ENCODE data around the gene TMEM176B. TPM values are rescaled to one million over a fixed set of nuclear protein-coding genes. Genes with fewer than 3 reads are reported as not detected.

Gene TMEM176B
- total and polyA plus RNA-seq, 2 donors (not counting 3 experiments of a cell fraction or from before 2014, with no cell fraction given), result 0.23 TPM; not detected in 1

- no peaks in the 10 kb centered on the region for H3K9me1 ChIP-seq (replicated peaks; ENCODE audit: control insufficient read depth, extremely low read depth, insufficient read depth, low read length)
- H3K27me3 ChIP-seq (ENCODE audit: control insufficient read depth in 2 of 2, insufficient read depth in 2 of 2, low read length in 2 of 2), result peaks cover 9 to 22% of the 10 kb centered on the region in 2 experiments
- no peak overlapping the region for H3K4me2 ChIP-seq (ENCODE audit: insufficient read depth, low read length)
- H3K27ac ChIP-seq (ENCODE audit: insufficient read depth, low read depth, low read length), result no peak overlapping the region
- dilution Hi-C loops (cut with MboI; ENCODE audit: extremely low pct_ligation_motif_present, low sequenced_read_pairs) (no loop called here), intact Hi-C loops (cut with micrococcal nuclease) (no loop called here)
- H3K9me3 ChIP-seq (replicated peaks; ENCODE audit: control insufficient read depth, insufficient read depth, low read length), result no peaks in the 10 kb centered on the region
- H4K20me1 ChIP-seq (replicated peaks; ENCODE audit: control insufficient read depth, extremely low read depth, insufficient read depth, low read length), result no peaks in the 10 kb centered on the region
- FAIRE-seq (no peak), DNase-seq (ENCODE audit: low read depth, low spot score) (no peak)
- H3K79me2 ChIP-seq (ENCODE audit: control insufficient read depth, insufficient read depth, low read length), result no peaks in the 10 kb centered on the region
- no peak overlapping the region for H3K9ac ChIP-seq (replicated peaks; ENCODE audit: extremely low read depth, insufficient read depth, low read length)
- no peak overlapping the region for H2AFZ ChIP-seq (ENCODE audit: low read depth, low read length)
- no peaks in the 10 kb centered on the region for H3K4me1 ChIP-seq (ENCODE audit: control insufficient read depth, extremely low read depth, insufficient read depth, low read length)
- no peak overlapping the region for H3K4me3 ChIP-seq (replicated peaks in 1 of 3; ENCODE audit: insufficient read depth in 1 of 3, low read depth in 1 of 3, low read length in 3 of 3)
- POLR2A ChIA-PET, result no interaction called here
- no peaks in the 10 kb centered on the region for H3K36me3 ChIP-seq (ENCODE audit: control insufficient read depth in 2 of 2, extremely low read depth in 1 of 2, insufficient read depth in 2 of 2, low read length in 2 of 2)
- BruUV-seq (replicated peaks), result no TSS peak
- TF ChIP-seq EZH2 (IDR thresholded peaks at IDR 0.05; ENCODE audit: borderline replicate concordance, low read depth, low read length, severe bottlenecking) (no peak), JUN (IDR thresholded peaks at IDR 0.05; ENCODE audit: borderline replicate concordance, insufficient read depth, insufficient read length, low read depth) (no peak), POLR2A (IDR thresholded peaks at IDR 0.05; ENCODE audit: low read depth, low read length) (no peak), CTCF (IDR thresholded peaks at IDR 0.05; ENCODE audit: extremely low read depth in 1 of 2, insufficient read depth in 1 of 2, low read depth in 1 of 2, low read length in 2 of 2) (no peak), POLR2AphosphoS5 (IDR thresholded peaks at IDR 0.05; ENCODE audit: insufficient read depth, low read depth, low read length) (no peak), MAX (IDR thresholded peaks at IDR 0.05; ENCODE audit: insufficient read depth, insufficient read length) (no peak), GATA2 (IDR thresholded peaks at IDR 0.05; ENCODE audit: insufficient read depth, insufficient read length, low read depth, low read length) (no peak), FOS (IDR thresholded peaks at IDR 0.05; ENCODE audit: borderline replicate concordance, insufficient read depth, low read length) (no peak), MYC (IDR thresholded peaks at IDR 0.05; ENCODE audit: low read depth, low read length) (no peak)
- CTCF ChIA-PET, result interaction anchor here (1.2 kb wide), 1 partner anchor 13 kb away, joined by 4 read pairs; no protein-coding TSS in a partner anchor
Measured at GRCh38 chr7:150791304-150791703, 8.9 kb downstream of the TMEM176B start.
